PC-3 (cell line): Measurements from ENCODE around the gene SLC25A27. TPM values are rescaled to one million over a fixed set of nuclear protein-coding genes. Genes with fewer than 3 reads are reported as not detected.

Experiments
- ATAC-seq: fragments of 200-7000 bp; cut with Tn5 transposase; 2 replicates; pipeline ENCODE4 v1.9.1; 2020; ENCODE audit warnings: mild to moderate bottlenecking, moderate library complexity
- BruUV-seq: library from RNA; stranded (reverse); fragments of 400-500 nt; replicated peaks from 2 replicates; lab custom pipeline; 2021; lab: Mats Ljungman, UMichigan
- CTCF ChIA-PET: fragments of 300-600 bp; sonication (Branson Sonifier 250); formaldehyde crosslinking; loops from one replicate; lab custom pipeline; 2022; ENCODE audit warnings: antibody characterized with exemption; lab: Charles Lee
- POLR2A ChIA-PET: fragments of 300-600 bp; sonication (Branson Sonifier 250); formaldehyde crosslinking; loops from one replicate; lab custom pipeline; 2022; ENCODE audit warnings: antibody characterized with exemption; ENCODE audit not compliant: unreplicated experiment; lab: Charles Lee
- DNase-seq: peaks from one replicate; pipeline ENCODE4 v3.0.0-alpha.2; 2015
- H2AFZ ChIP-seq: fragments of 300-600 bp; sonication (generic); 2 replicates; pipeline ENCODE4 v1.6.0; 2016; ENCODE audit warnings: antibody characterized with exemption, low read length
- H3F3A ChIP-seq: fragments of 300-600 bp; sonication (generic); one replicate; pipeline ENCODE4 v1.6.0; 2017; ENCODE audit warnings: antibody characterized with exemption, low read length, control low read depth, mild to moderate bottlenecking; ENCODE audit not compliant: unreplicated experiment
- H3K27ac ChIP-seq: fragments of 300-600 bp; sonication (generic); 2 replicates; pipeline ENCODE4 v1.5.1; 2016; ENCODE audit warnings: mild to moderate bottlenecking, low read length
- H3K27me3 ChIP-seq: fragments of 300-600 bp; sonication (generic); 2 replicates; pipeline ENCODE4 v1.6.1; 2016; ENCODE audit warnings: low read length, mixed read lengths
- H3K36me3 ChIP-seq: fragments of 300-600 bp; sonication (generic); 2 replicates; pipeline ENCODE4 v1.6.1; 2016; ENCODE audit warnings: low read depth, mixed run types, low read length, mixed read lengths
- H3K4me1 ChIP-seq: fragments of 300-600 bp; sonication (generic); 2 replicates; pipeline ENCODE4 v1.5.1; 2016; ENCODE audit warnings: low read length; ENCODE audit not compliant: insufficient read depth
- H3K4me2 ChIP-seq: fragments of 300-600 bp; sonication (generic); 2 replicates; pipeline ENCODE4 v1.6.0; 2016; ENCODE audit warnings: low read length
- H3K4me3 ChIP-seq: fragments of 300-600 bp; sonication (generic); 2 replicates; pipeline ENCODE4 v1.5.1; 2016; ENCODE audit warnings: mild to moderate bottlenecking, low read length, mixed read lengths
- H3K79me2 ChIP-seq: fragments of 300-600 bp; sonication (generic); 2 replicates; pipeline ENCODE4 v1.6.1; 2017; ENCODE audit warnings: low read length, mixed read lengths
- H3K9ac ChIP-seq: fragments of 300-600 bp; sonication (generic); 2 replicates; pipeline ENCODE4 v1.6.0; 2016; ENCODE audit warnings: mild to moderate bottlenecking, low read length
- H3K9me2 ChIP-seq: fragments of 300-600 bp; sonication (generic); replicated peaks from 2 replicates; pipeline ENCODE4 v1.6.1; 2016; ENCODE audit warnings: mixed run types, low read length, mixed read lengths
- H3K9me3 ChIP-seq: fragments of 300-600 bp; sonication (generic); 2 replicates; pipeline ENCODE4 v1.6.1; 2016; ENCODE audit warnings: low read length, mixed read lengths
- H4K20me1 ChIP-seq: fragments of 300-600 bp; sonication (generic); 2 replicates; pipeline ENCODE4 v1.6.1; 2016; ENCODE audit warnings: low read length, mixed read lengths
- EZH2 ChIP-seq: fragments of 300-600 bp; sonication (generic); IDR thresholded peaks from one replicate; pipeline ENCODE4 v1.6.1; 2017; ENCODE audit warnings: antibody characterized with exemption, mild to moderate bottlenecking, low read length; ENCODE audit not compliant: unreplicated experiment
- EZH2phosphoT487 ChIP-seq: fragments of 300-600 bp; sonication (generic); IDR thresholded peaks from 2 replicates; pipeline ENCODE4 v1.6.1; 2018; ENCODE audit warnings: mild to moderate bottlenecking, antibody characterized with exemption, low read length, borderline replicate concordance
- intact Hi-C: fragments of 100-400 bp; cut with micrococcal nuclease; formaldehyde crosslinking; loops from 2 replicates; pipeline ENCODE4 v1.9.0; 2023
- total RNA-seq: library from RNA; depleted of rRNA; stranded (reverse); fragments of >200 nt; gene quantifications from 2 replicates; pipeline ENCODE4 v1.2.3, GENCODE V29; 2014
- TF ChIP-seq, protein P1 (sequence below): fragments of 300-600 bp; sonication (generic); conservative IDR thresholded peaks from 2 replicates; pipeline ENCODE4 v1.5.1; 2017; ENCODE audit warnings: antibody characterized with exemption, low read depth, mild to moderate bottlenecking, low read length

Gene SLC25A27
- total RNA-seq, 1 experiment from 2014 or later: 3.8 TPM

DNA sequence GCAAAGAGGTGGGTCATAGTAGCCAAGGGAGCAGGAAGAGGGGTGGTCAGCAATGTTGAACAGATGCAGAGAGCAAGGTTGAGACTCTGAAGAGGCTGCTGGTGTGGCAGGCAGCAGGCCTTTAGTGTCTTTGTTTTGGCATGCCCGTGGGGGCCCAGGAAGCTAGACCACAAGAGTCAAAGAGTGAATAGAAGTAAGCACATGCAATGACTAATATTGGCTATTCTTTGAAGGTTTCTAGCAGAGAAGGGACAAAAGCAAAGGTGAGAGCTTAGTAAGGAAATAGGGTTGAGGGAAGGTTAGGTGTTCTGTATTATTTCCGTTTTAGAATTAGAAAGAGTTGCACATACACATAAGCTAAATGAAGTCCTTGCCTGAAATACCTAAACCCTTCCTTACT is 53.7 kb downstream of the SLC25A27 start:
- no peaks in the 10 kb centered on the region for H4K20me1 ChIP-seq
- no peak overlapping the region for H3K9ac ChIP-seq
- H3K4me1 ChIP-seq: peaks cover 10% of the 10 kb centered on the region
- ChIA-PET POLR2A (no interaction called here), CTCF (interaction anchor here (1.0 kb wide), 1 partner anchor 27 kb away, joined by 3 read pairs; no protein-coding TSS in a partner anchor)
- TF ChIP-seq EZH2: no peak
- TF ChIP-seq, protein P1, sequence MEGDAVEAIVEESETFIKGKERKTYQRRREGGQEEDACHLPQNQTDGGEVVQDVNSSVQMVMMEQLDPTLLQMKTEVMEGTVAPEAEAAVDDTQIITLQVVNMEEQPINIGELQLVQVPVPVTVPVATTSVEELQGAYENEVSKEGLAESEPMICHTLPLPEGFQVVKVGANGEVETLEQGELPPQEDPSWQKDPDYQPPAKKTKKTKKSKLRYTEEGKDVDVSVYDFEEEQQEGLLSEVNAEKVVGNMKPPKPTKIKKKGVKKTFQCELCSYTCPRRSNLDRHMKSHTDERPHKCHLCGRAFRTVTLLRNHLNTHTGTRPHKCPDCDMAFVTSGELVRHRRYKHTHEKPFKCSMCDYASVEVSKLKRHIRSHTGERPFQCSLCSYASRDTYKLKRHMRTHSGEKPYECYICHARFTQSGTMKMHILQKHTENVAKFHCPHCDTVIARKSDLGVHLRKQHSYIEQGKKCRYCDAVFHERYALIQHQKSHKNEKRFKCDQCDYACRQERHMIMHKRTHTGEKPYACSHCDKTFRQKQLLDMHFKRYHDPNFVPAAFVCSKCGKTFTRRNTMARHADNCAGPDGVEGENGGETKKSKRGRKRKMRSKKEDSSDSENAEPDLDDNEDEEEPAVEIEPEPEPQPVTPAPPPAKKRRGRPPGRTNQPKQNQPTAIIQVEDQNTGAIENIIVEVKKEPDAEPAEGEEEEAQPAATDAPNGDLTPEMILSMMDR: no peak
- no peak for TF ChIP-seq EZH2phosphoT487
- no peak overlapping the region for H3K4me3 ChIP-seq
- no peaks in the 10 kb centered on the region for H3K36me3 ChIP-seq
- no peak for ATAC-seq
- intact Hi-C loops: no loop called here
- no peak overlapping the region for H3K27ac ChIP-seq
- no peaks in the 10 kb centered on the region for H3K9me3 ChIP-seq
- no peaks in the 10 kb centered on the region for H3K27me3 ChIP-seq
- H3K9me2 ChIP-seq: no peaks in the 10 kb centered on the region
- H3F3A ChIP-seq: no peaks in the 10 kb centered on the region
- BruUV-seq: no TSS peak
- no peak overlapping the region for H2AFZ ChIP-seq
- no peaks in the 10 kb centered on the region for H3K79me2 ChIP-seq
- DNase-seq: no peak
- H3K4me2 ChIP-seq: no peak overlapping the region

- DNase-seq: no peak
- Histone ChIP-seq H3K9me2 (no peaks in the 10 kb centered on the region), H3K4me3 (no peak overlapping the region), H3K4me1 (peaks cover 23% of the 10 kb centered on the region), H3K4me2 (no peak overlapping the region), H3K27ac (no peak overlapping the region), H4K20me1 (no peaks in the 10 kb centered on the region), H3K79me2 (no peaks in the 10 kb centered on the region), H2AFZ (no peak overlapping the region), H3K9ac (no peak overlapping the region), H3K9me3 (no peaks in the 10 kb centered on the region), H3K36me3 (no peaks in the 10 kb centered on the region), H3F3A (no peaks in the 10 kb centered on the region), H3K27me3 (no peaks in the 10 kb centered on the region)
- POLR2A ChIA-PET: no interaction called here
- CTCF ChIA-PET: no interaction called here
- no peak for ATAC-seq
- TF ChIP-seq EZH2phosphoT487 (no peak), EZH2 (no peak)
- TF ChIP-seq, protein P1: no peak
- BruUV-seq: no TSS peak
- intact Hi-C loops: loop anchor here (10.0 kb wide), 1 partner anchor 583 kb away; no protein-coding TSS in a partner anchor
These were observed 58.7 kb downstream of the SLC25A27 start for GRCh38 chr6:46711491-46711890.

GRCh38 chr6:46715141-46715540 is 62.4 kb downstream of the SLC25A27 start:
- BruUV-seq: no TSS peak
- ChIA-PET POLR2A (no interaction called here), CTCF (no interaction called here)
- H3F3A ChIP-seq: peaks cover 6% of the 10 kb centered on the region
- no peaks in the 10 kb centered on the region for H3K27me3 ChIP-seq
- H3K4me2 ChIP-seq: peak overlapping the region; percentile 51
- intact Hi-C loops: loop anchor here (5.0 to 10.0 kb wide), 2 partner anchors 277 to 580 kb away; no protein-coding TSS in a partner anchor
- H3K9ac ChIP-seq: peak overlapping the region; percentile 32; the same call in 1 of the 2 replicates
- no peaks in the 10 kb centered on the region for H3K79me2 ChIP-seq
- no peaks in the 10 kb centered on the region for H4K20me1 ChIP-seq
- H3K4me1 ChIP-seq: peaks cover 56% of the 10 kb centered on the region
- TF ChIP-seq EZH2: no peak
- no peak for TF ChIP-seq EZH2phosphoT487
- TF ChIP-seq, protein P1: no peak
- H3K36me3 ChIP-seq: no peaks in the 10 kb centered on the region
- no peaks in the 10 kb centered on the region for H3K9me3 ChIP-seq
- no peak overlapping the region for H2AFZ ChIP-seq
- no peak overlapping the region for H3K4me3 ChIP-seq
- H3K27ac ChIP-seq: peak overlapping the region; percentile 86
- H3K9me2 ChIP-seq: no peaks in the 10 kb centered on the region
- peak; percentile 80 for DNase-seq
- ATAC-seq: peak; percentile 54
